ENCODE data around the gene MORN1.

DNA sequence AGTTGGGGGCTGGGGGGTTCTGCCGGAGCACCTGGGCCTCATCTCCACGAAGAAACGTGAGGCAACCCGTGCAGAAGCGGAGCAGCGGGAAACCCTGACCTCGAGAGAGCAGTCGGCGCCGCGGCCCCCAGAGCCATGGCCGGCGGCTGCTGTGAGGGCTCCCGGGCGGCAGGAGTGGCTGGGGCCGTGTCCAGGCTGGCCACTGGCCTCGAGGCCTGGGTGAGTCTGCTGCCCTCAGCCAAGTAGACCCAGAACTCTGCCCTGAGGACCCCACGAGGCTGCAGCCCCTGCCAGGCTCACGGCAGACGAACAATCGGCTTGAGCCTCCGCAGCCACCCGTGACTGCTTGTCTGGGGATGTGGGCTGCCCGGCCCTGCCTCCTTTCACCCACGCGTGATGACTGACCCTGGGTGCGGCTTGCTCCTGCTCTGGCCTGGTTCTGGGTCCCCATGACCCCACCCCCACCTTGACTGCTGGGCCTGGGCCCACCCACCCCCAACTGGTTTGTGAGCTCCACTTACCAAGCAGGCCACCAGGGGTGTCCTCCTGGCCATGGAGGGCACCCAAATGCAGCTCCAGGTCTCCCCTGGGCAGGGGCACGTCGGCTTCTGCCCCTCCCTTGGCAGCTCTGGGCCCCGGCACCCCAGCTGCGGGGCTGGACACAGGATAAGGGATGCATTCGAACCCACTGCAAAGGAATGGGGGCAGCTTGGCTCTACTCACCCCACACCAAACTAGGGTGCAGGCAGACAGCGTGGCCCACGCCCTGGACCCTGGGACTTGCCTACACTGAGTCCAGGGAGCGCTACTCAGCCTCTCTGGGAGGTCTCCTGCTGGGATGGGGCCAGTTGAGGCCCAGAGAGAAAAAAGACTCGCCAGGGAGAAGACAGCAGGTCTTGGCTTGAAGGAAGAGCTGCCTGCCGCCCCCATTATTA, 34.2 kb downstream of the MORN1 start:
- TF ChIP-seq, protein P1, sequence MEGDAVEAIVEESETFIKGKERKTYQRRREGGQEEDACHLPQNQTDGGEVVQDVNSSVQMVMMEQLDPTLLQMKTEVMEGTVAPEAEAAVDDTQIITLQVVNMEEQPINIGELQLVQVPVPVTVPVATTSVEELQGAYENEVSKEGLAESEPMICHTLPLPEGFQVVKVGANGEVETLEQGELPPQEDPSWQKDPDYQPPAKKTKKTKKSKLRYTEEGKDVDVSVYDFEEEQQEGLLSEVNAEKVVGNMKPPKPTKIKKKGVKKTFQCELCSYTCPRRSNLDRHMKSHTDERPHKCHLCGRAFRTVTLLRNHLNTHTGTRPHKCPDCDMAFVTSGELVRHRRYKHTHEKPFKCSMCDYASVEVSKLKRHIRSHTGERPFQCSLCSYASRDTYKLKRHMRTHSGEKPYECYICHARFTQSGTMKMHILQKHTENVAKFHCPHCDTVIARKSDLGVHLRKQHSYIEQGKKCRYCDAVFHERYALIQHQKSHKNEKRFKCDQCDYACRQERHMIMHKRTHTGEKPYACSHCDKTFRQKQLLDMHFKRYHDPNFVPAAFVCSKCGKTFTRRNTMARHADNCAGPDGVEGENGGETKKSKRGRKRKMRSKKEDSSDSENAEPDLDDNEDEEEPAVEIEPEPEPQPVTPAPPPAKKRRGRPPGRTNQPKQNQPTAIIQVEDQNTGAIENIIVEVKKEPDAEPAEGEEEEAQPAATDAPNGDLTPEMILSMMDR (IDR thresholded peaks at IDR 0.05), result no peak
- TF ChIP-seq RAD21 (IDR thresholded peaks at IDR 0.05; ENCODE audit: low read length) (no peak), EP300 (IDR thresholded peaks at IDR 0.05; ENCODE audit: borderline replicate concordance in 1 of 2, low read depth in 1 of 2, low read length in 1 of 2) (no peak), POLR2AphosphoS5 (IDR thresholded peaks at IDR 0.05; ENCODE audit: low read depth, low read length) (no peak), TCF12 (IDR thresholded peaks at IDR 0.05) (no peak), SMC3 (IDR thresholded peaks at IDR 0.05; ENCODE audit: low read depth, low read length) (no peak)
- TF ChIP-seq, protein P2, sequence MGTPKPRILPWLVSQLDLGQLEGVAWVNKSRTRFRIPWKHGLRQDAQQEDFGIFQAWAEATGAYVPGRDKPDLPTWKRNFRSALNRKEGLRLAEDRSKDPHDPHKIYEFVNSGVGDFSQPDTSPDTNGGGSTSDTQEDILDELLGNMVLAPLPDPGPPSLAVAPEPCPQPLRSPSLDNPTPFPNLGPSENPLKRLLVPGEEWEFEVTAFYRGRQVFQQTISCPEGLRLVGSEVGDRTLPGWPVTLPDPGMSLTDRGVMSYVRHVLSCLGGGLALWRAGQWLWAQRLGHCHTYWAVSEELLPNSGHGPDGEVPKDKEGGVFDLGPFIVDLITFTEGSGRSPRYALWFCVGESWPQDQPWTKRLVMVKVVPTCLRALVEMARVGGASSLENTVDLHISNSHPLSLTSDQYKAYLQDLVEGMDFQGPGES (IDR thresholded peaks at IDR 0.05; ENCODE audit: low read depth, low read length), result no peak

All from SK-N-SH (cell line).